Esophagus muscularis mucosa (tissue), 4 donors: Measurements from ENCODE around the gene POLA2. TPM values are rescaled to one million over a fixed set of nuclear protein-coding genes. Genes with fewer than 3 reads are reported as not detected.

ENCODE experiments used
- DNase-seq: peaks from one replicate; pipeline ENCODE4 v3.0.0-alpha.2; 2017; ENCODE audit errors: extremely low spot score
- H3K27ac ChIP-seq, 4 donors: fragments of 200-600 bp; sonication (generic); replicated peaks in 1 of 4; 1 replicate in 3 of 4; 2 replicates in 1 of 4; pipeline ENCODE4 v1.5.1; 2016 to 2019; ENCODE audit warnings: mild to moderate bottlenecking in 1 of 4
- H3K27me3 ChIP-seq, 4 donors: fragments of 200-600 bp; sonication (generic); one replicate each; pipeline versions ENCODE4 v1.5.1 to v1.6.0; 2016 to 2019
- H3K36me3 ChIP-seq, 4 donors: fragments of 200-600 bp; sonication (generic); one replicate each; pipeline ENCODE4 v1.5.1; 2016 to 2019
- H3K4me1 ChIP-seq, 4 donors: fragments of 200-600 bp; sonication (generic); one replicate each; pipeline ENCODE4 v1.5.1; 2016 to 2019
- H3K4me3 ChIP-seq, 4 donors: fragments of 200-600 bp; sonication (generic); 1 replicate in 2 of 4; 2 replicates in 2 of 4; pipeline ENCODE4 v1.5.1; 2016 to 2019; ENCODE audit warnings: mild to moderate bottlenecking in 4 of 4, moderate library complexity in 1 of 4
- H3K9me3 ChIP-seq, 4 donors: fragments of 200-600 bp; sonication (generic); 1 replicate in 3 of 4; 2 replicates in 1 of 4; pipeline ENCODE4 v1.5.1; 2016 to 2019
- EP300 ChIP-seq: sonication (generic); formaldehyde crosslinking; IDR thresholded peaks from one replicate; pipeline ENCODE4 v1.6.1; 2017; ENCODE audit warnings: antibody characterized with exemption
- POLR2A ChIP-seq: fragments of 450-650 bp; IDR thresholded peaks from one replicate; pipeline ENCODE4 v1.6.1; 2017; ENCODE audit warnings: antibody characterized with exemption, moderate library complexity, mild to moderate bottlenecking, low read depth
- POLR2AphosphoS5 ChIP-seq, 2 donors: sonication (generic); formaldehyde crosslinking; IDR thresholded peaks; one replicate each; pipeline ENCODE4 v1.6.1; 2017; ENCODE audit warnings: antibody characterized with exemption in 2 of 2
- WGBS: methylation state at CpG from one replicate; pipeline ENCODE4 v1.1.5; 2018; 5-methylcytosine and 5-hydroxymethylcytosine counted together
- intact Hi-C: fragments of 100-400 bp; cut with DNase I; formaldehyde crosslinking; loops from one replicate; pipeline ENCODE4 v1.15.1; 2023
- total RNA-seq, 4 donors: library from RNA; depleted of rRNA; stranded (reverse); fragments of >200 nt; gene quantifications; one replicate each; pipeline versions ENCODE4 v1.1.0 to v1.2.1, GENCODE V29; 2016
- TF ChIP-seq, protein P1 (sequence below), 3 experiments: fragments of 200-600 bp in 2 of 3; fragments of 450-650 bp in 1 of 3; sonication (generic) in 2 of 3; IDR thresholded peaks; one replicate each; pipeline ENCODE4 v1.5.1; 2017 to 2019; ENCODE audit warnings: antibody characterized with exemption in 3 of 3, mild to moderate bottlenecking in 2 of 3, moderate library complexity in 1 of 3

POLA2 gene
- total RNA-seq, 4 donors from 2014 or later: 14.7 to 26.6 (median 17.3) TPM

DNA sequence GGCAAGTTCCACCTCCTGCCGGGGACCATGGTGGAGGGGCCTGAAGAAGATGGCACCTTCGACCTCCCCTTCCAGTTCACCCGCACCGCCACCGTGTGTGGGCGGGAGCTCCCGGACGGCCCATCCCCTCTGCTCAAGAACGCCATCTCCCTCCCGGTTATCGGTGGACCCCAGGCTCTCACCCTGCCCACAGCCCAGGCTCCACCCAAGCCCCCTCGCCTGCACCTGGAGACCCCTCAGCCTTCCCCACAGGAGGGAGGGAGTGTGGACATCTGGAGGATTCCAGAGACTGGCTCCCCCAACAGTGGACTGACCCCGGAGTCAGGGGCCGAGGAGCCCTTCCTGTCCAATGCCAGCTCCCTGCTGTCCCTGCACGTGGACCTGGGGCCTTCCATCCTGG lies 59.3 kb downstream of the POLA2 start:
- Histone ChIP-seq H3K9me3 (no peaks in the 10 kb centered on the region), H3K27ac (peak overlapping the region in 3 of 4 donors; percentile 34 to 48 (median 45)), H3K27me3 (no peaks in the 10 kb centered on the region), H3K4me1 (peaks cover 39 to 74% (median 67%) of the 10 kb centered on the region in 4 donors), H3K4me3 (no peak overlapping the region), H3K36me3 (peaks cover 20 to 46% (median 38%) of the 10 kb centered on the region in 4 donors)
- intact Hi-C loops: no loop called here
- 85% methylated on average over 8 of the region's 15 CpGs for WGBS
- DNase-seq: no peak
- TF ChIP-seq POLR2AphosphoS5 (IDR thresholded peaks at IDR 0.05) (no peak), EP300 (no peak), POLR2A (no peak)
- TF ChIP-seq, protein P1, sequence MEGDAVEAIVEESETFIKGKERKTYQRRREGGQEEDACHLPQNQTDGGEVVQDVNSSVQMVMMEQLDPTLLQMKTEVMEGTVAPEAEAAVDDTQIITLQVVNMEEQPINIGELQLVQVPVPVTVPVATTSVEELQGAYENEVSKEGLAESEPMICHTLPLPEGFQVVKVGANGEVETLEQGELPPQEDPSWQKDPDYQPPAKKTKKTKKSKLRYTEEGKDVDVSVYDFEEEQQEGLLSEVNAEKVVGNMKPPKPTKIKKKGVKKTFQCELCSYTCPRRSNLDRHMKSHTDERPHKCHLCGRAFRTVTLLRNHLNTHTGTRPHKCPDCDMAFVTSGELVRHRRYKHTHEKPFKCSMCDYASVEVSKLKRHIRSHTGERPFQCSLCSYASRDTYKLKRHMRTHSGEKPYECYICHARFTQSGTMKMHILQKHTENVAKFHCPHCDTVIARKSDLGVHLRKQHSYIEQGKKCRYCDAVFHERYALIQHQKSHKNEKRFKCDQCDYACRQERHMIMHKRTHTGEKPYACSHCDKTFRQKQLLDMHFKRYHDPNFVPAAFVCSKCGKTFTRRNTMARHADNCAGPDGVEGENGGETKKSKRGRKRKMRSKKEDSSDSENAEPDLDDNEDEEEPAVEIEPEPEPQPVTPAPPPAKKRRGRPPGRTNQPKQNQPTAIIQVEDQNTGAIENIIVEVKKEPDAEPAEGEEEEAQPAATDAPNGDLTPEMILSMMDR (IDR thresholded peaks at IDR 0.05): no peak

DNA sequence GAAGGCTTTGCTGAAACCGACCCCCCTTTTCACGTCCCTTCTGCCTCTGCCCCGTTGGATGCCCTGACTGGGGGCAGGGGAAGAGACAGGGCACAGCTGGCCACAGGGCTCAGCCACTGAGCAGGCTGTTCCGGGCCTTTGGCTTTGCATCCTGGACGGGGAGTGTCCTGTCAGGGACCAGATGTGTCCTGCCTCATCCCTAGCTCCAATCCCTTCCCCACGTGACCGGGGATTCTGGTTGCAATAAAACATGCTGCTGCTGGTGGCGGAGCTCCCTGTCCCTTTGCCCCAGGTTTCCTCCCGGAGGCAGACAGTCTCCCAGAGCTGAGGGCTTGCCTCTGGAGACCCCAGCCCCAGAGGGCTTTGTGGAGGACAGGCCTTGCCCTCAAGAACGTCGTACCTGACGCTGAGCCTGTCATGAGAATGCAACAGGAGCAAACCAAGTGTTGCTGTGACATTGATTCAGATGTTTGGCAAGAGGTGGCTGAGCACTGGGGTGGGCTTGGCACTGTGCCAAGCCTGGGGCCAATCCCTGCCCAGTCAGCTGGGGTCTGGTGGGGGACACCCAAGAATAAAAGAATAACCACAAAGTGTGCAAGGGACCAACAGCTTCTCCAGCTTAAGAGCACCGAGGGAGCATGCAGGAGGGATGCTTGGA lies 60.2 kb downstream of the POLA2 start:
- Histone ChIP-seq H3K4me3 (no peak overlapping the region), H3K4me1 (peaks cover 39 to 65% (median 59%) of the 10 kb centered on the region in 4 donors), H3K9me3 (no peaks in the 10 kb centered on the region), H3K27ac (peak overlapping the region in 3 of 4 donors; percentile 34 to 48 (median 45)), H3K36me3 (peaks cover 20 to 46% (median 38%) of the 10 kb centered on the region in 4 donors), H3K27me3 (no peaks in the 10 kb centered on the region)
- intact Hi-C loops: no loop called here
- no peak for DNase-seq
- no peak for TF ChIP-seq POLR2A
- TF ChIP-seq POLR2AphosphoS5 (IDR thresholded peaks at IDR 0.05): peak in 1 of 2 donors; percentile 42
- TF ChIP-seq, protein P1 (IDR thresholded peaks at IDR 0.05): no peak
- TF ChIP-seq EP300: no peak
- 67% methylated on average over 7 of the region's 13 CpGs for WGBS

DNA sequence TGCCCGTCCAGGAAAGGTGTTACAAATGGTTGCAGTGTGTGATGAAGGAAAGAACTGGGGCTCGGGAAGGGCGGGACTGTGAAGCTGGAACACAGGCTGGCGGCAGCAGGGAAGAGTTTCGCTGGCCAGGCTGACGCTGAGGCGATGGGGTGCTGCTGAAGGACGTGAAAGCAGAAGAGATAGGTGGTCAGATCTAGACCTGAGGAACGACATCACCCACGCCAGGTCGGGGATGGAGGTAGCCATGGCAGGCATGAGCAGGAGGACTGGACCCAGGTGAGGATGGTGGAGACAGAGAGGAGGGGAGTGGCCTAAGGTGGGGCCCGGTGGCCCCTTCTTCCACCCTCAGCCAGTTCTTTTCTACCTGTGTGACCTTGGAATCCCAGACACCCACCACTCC lies 62.1 kb downstream of the POLA2 start:
- no peak overlapping the region for H3K4me3 ChIP-seq
- 68% methylated on average over 12 of the region's 12 CpGs for WGBS
- TF ChIP-seq EP300 (no peak), POLR2AphosphoS5 (IDR thresholded peaks at IDR 0.05) (peak in 1 of 2 donors; percentile 43)
- TF ChIP-seq, protein P1 (IDR thresholded peaks at IDR 0.05): no peak
- H3K27ac ChIP-seq: peak overlapping the region in 1 of 4 donors; percentile 44
- H3K4me1 ChIP-seq: peaks cover 27 to 46% (median 41%) of the 10 kb centered on the region in 4 donors
- no peaks in the 10 kb centered on the region for H3K27me3 ChIP-seq
- no peak for DNase-seq
- intact Hi-C loops: no loop called here
- H3K9me3 ChIP-seq: no peaks in the 10 kb centered on the region
- H3K36me3 ChIP-seq: peaks cover 20 to 46% (median 38%) of the 10 kb centered on the region in 4 donors

DNA sequence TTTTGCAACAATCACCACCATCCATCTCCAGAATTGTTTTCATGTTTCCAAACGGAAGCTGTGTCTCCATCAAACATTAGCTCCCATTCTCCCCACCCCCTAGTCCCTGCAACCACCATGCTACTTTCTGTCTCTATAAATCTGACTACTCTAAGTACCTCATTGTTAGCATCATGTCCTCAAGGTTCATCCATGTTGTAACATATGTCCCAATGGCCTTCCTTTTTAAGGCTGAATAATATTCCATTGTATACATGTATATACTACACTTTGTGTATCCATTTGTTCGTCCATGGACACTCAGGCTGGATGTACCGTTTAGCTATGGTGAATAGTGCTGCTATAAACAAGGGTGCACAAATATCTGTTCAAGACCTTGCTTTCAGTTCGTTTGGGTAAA lies 63.7 kb downstream of the POLA2 start:
- H3K27ac ChIP-seq: no peak overlapping the region
- no peak overlapping the region for H3K4me3 ChIP-seq
- peaks cover 19 to 32% (median 27%) of the 10 kb centered on the region in 4 donors for H3K36me3 ChIP-seq
- WGBS: 88% methylated on average over 4 of the region's 4 CpGs
- intact Hi-C loops: no loop called here
- H3K27me3 ChIP-seq: no peaks in the 10 kb centered on the region
- no peak for DNase-seq
- no peaks in the 10 kb centered on the region for H3K9me3 ChIP-seq
- H3K4me1 ChIP-seq: peaks cover 22 to 40% (median 36%) of the 10 kb centered on the region in 4 donors
- TF ChIP-seq EP300 (no peak), POLR2AphosphoS5 (IDR thresholded peaks at IDR 0.05) (peak in 1 of 2 donors; percentile 42), POLR2A (no peak)
- TF ChIP-seq, protein P1 (IDR thresholded peaks at IDR 0.05): no peak
